Measurements from ENCODE around the gene MS4A8.

Gene MS4A8

DNA sequence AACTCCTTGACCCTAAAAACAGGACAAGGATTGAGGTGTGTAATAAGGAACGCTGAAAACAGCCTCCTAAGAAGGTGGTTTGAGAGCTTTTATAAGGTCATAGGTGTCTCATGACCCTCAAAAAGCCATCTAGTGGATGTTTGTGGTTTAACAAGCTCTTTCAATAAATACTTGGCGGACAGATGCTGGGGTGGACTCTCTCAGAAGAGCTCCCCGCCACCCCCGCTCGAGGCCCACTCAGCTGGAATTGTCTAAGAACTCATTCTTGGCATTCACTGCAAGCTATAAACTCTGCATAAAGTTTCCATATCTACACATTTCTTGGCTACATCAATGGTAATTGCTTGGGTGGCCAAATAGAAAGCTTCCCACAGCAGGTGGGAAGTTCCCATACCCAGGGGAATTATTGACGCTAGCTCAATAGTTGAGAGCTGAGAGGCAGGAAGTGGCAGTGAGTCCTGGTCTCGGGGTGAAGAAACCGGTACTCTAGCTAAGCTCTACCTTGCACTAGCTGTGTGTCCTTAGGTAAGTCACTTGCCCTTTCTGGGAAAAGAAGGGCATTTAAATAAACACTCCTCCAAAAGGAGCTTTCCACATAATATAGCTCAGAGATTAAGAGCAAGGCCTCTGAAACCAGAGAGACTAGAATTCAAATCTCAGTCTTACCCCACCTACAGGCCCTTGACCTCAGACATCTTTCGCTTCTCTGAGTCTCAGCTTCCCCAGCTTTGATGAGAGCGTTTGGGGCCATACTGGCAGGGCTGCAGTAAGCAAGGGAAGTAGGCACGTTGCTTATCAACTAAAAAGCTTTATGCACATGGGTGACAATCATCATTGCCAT is 63.7 kb downstream of the MS4A8 start:
- Histone ChIP-seq H3K9me3 (ENCODE audit: control insufficient read depth, insufficient read depth, low read depth, low read length) (no peaks in the 10 kb centered on the region), H3K27ac (ENCODE audit: extremely low read depth, low read depth, low read length) (no peak overlapping the region), H3K36me3 (ENCODE audit: control insufficient read depth in 2 of 2, insufficient read depth in 1 of 2, low read length in 2 of 2) (no peaks in the 10 kb centered on the region), H3K4me1 (ENCODE audit: control insufficient read depth, insufficient read depth, low read length) (no peaks in the 10 kb centered on the region), H3K4me3 (ENCODE audit: low read depth, low read length) (no peak overlapping the region)
- no peak for TF ChIP-seq REPIN1 (tag by site-specific recombination; IDR thresholded peaks at IDR 0.05; ENCODE audit: low read depth)
- TF ChIP-seq ZNF114 (tag by site-specific recombination; IDR thresholded peaks at IDR 0.05) = no peak
- POLR2A ChIA-PET = interaction anchor here (1.1 kb wide), 1 partner anchor 12 kb away, joined by 3 read pairs; no protein-coding TSS in a partner anchor
- CTCF ChIA-PET = interaction anchor here (0.6 to 5.2 kb wide), 15 partner anchors 9 to 497 kb away, joined by 3 to 34 read pairs (median 4); no protein-coding TSS in a partner anchor

DNA sequence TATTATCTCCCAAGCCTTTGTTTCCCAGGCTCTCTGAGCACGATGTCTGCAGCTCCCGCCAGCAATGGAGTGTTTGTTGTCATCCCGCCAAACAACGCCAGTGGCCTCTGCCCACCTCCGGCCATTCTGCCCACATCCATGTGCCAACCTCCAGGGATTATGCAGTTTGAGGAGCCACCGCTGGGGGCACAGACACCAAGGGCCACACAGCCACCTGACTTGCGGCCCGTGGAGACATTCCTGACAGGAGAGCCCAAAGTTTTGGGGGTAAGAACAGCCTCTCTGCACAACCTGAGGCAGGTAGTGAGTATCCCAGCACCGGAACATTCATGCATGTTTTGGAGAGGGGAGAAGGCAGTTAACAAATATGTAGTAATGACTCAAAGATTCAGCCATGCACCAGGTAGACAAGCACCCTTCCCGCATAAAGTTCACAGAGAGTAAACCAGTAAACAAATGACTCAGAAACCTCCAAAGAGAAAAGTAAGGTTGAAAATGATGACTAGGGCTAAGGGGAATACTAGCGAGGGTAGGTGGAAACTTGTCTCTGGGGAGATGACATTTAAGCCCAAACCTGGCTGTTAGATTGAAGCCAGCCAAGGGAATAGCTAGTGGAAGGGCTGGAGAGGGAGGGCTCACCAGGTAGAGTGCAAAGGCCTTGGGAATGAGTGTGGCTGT is 64.4 kb downstream of the MS4A8 start:
- ChIA-PET POLR2A (interaction anchor here (1.1 to 1.5 kb wide), 2 partner anchors 11 to 150 kb away, joined by 3 read pairs; partner anchors contain the start of gene TMEM109), CTCF (interaction anchor here (1.1 to 5.2 kb wide), 8 partner anchors 7 to 62 kb away, joined by 4 to 34 read pairs (median 6); partner anchors contain the start of gene MS4A15)
- H3K36me3 ChIP-seq (ENCODE audit: control insufficient read depth in 2 of 2, insufficient read depth in 1 of 2, low read length in 2 of 2) = no peaks in the 10 kb centered on the region
- no peak overlapping the region for H3K27ac ChIP-seq (ENCODE audit: extremely low read depth, low read depth, low read length)
- no peaks in the 10 kb centered on the region for H3K9me3 ChIP-seq (ENCODE audit: control insufficient read depth, insufficient read depth, low read depth, low read length)
- no peaks in the 10 kb centered on the region for H3K4me1 ChIP-seq (ENCODE audit: control insufficient read depth, insufficient read depth, low read length)
- TF ChIP-seq ZNF645 (tag by site-specific recombination; IDR thresholded peaks at IDR 0.05) (no peak), ZNF10 (tag by site-specific recombination; IDR thresholded peaks at IDR 0.05) (no peak), ZNF76 (tag by site-specific recombination; IDR thresholded peaks at IDR 0.05; ENCODE audit: borderline replicate concordance, low read depth) (no peak), YY1 (tag by site-specific recombination; IDR thresholded peaks at IDR 0.05) (no peak), PRDM10 (tag by site-specific recombination; IDR thresholded peaks at IDR 0.05) (no peak), ZNF335 (tag by site-specific recombination; conservative IDR thresholded peaks at IDR 0.05) (no peak), ZNF302 (tag by site-specific recombination; IDR thresholded peaks at IDR 0.05; ENCODE audit: low read depth) (no peak), ZNF16 (tag by site-specific recombination; IDR thresholded peaks at IDR 0.05; ENCODE audit: low read depth) (no peak), ZNF777 (tag by site-specific recombination; IDR thresholded peaks at IDR 0.05; ENCODE audit: borderline replicate concordance) (no peak), MEIS1 (CRISPR knock-in tag; IDR thresholded peaks at IDR 0.05; ENCODE audit: borderline replicate concordance) (no peak), ZNF785 (tag by site-specific recombination; IDR thresholded peaks at IDR 0.05) (no peak), ZNF692 (tag by site-specific recombination; IDR thresholded peaks at IDR 0.05) (no peak), ZNF626 (tag by site-specific recombination; IDR thresholded peaks at IDR 0.05) (no peak), FEZF1 (tag by site-specific recombination; IDR thresholded peaks at IDR 0.05) (no peak), ZBTB20 (tag by site-specific recombination; IDR thresholded peaks at IDR 0.05) (no peak), ZNF514 (tag by site-specific recombination; IDR thresholded peaks at IDR 0.05) (no peak), ZNF561 (tag by site-specific recombination; IDR thresholded peaks at IDR 0.05; ENCODE audit: borderline replicate concordance) (no peak), ZNF223 (tag by site-specific recombination; IDR thresholded peaks at IDR 0.05) (no peak)
- TF ChIP-seq, protein P1, sequence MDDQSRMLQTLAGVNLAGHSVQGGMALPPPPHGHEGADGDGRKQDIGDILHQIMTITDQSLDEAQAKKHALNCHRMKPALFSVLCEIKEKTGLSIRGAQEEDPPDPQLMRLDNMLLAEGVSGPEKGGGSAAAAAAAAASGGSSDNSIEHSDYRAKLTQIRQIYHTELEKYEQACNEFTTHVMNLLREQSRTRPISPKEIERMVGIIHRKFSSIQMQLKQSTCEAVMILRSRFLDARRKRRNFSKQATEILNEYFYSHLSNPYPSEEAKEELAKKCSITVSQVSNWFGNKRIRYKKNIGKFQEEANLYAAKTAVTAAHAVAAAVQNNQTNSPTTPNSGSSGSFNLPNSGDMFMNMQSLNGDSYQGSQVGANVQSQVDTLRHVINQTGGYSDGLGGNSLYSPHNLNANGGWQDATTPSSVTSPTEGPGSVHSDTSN (CRISPR knock-in tag; IDR thresholded peaks at IDR 0.05) = no peak
- TF ChIP-seq, protein P2, sequence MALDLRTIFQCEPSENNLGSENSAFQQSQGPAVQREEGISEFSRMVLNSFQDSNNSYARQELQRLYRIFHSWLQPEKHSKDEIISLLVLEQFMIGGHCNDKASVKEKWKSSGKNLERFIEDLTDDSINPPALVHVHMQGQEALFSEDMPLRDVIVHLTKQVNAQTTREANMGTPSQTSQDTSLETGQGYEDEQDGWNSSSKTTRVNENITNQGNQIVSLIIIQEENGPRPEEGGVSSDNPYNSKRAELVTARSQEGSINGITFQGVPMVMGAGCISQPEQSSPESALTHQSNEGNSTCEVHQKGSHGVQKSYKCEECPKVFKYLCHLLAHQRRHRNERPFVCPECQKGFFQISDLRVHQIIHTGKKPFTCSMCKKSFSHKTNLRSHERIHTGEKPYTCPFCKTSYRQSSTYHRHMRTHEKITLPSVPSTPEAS (tag by site-specific recombination; IDR thresholded peaks at IDR 0.05) = no peak
- no peak overlapping the region for H3K4me3 ChIP-seq (ENCODE audit: low read depth, low read length)

All from HEK293 (cell line).